Muscle layer of colon (tissue), 2 donors: ENCODE data around the gene CASKIN2.

Experiments used
- H3K27ac ChIP-seq: one replicate; pipeline ENCODE4 v1.7.0; 2013; ENCODE audit warnings: low read depth, mild to moderate bottlenecking, low read length, moderate library complexity
- H3K27me3 ChIP-seq, 2 donors: one replicate each; pipeline ENCODE4 v1.7.0; 2013; ENCODE audit warnings: low read length in 2 of 2, mild to moderate bottlenecking in 2 of 2; ENCODE audit not compliant: insufficient read depth in 2 of 2, control insufficient read depth in 1 of 2
- H3K36me3 ChIP-seq: one replicate; pipeline ENCODE4 v1.7.0; 2013; ENCODE audit warnings: mild to moderate bottlenecking, low read length; ENCODE audit not compliant: insufficient read depth
- H3K4me1 ChIP-seq: one replicate; pipeline ENCODE4 v1.7.0; 2013; ENCODE audit warnings: mild to moderate bottlenecking, low read length; ENCODE audit not compliant: insufficient read depth
- H3K4me3 ChIP-seq, 2 donors: one replicate each; pipeline ENCODE4 v1.7.0; 2013; ENCODE audit warnings: low read length in 2 of 2, low read depth in 1 of 2, mild to moderate bottlenecking in 1 of 2, moderate library complexity in 1 of 2
- H3K9ac ChIP-seq: one replicate; pipeline ENCODE4 v1.7.0; 2013; ENCODE audit warnings: low read length
- H3K9me3 ChIP-seq: one replicate; pipeline ENCODE4 v1.7.0; 2013; ENCODE audit warnings: mild to moderate bottlenecking, low read length
- donor health status: abdominal sarcoma.
- donor health status: Adenocarcinoma of cecum.

The CASKIN2 gene

GRCh38 chr17:75454193-75454592, 61.1 kb downstream of the CASKIN2 start:
- H3K27ac ChIP-seq, result no peak overlapping the region

GRCh38 chr17:75450270-75450669, 65.1 kb downstream of the CASKIN2 start:
- H3K9ac ChIP-seq, result no peak overlapping the region

More at GRCh38 chr17:75454193-75454592, 61.1 kb downstream of the CASKIN2 start:
- no peak overlapping the region for H3K4me3 ChIP-seq
- peaks cover 17% of the 10 kb centered on the region for H3K4me1 ChIP-seq
- H3K27me3 ChIP-seq, result no peaks in the 10 kb centered on the region
- H3K36me3 ChIP-seq, result no peaks in the 10 kb centered on the region
- H3K9me3 ChIP-seq, result no peaks in the 10 kb centered on the region
- H3K9ac ChIP-seq, result no peak overlapping the region

More at GRCh38 chr17:75450270-75450669, 65.1 kb downstream of the CASKIN2 start:
- Histone ChIP-seq H3K36me3 (no peaks in the 10 kb centered on the region), H3K9me3 (no peaks in the 10 kb centered on the region), H3K27me3 (no peaks in the 10 kb centered on the region), H3K4me1 (no peaks in the 10 kb centered on the region), H3K27ac (no peak overlapping the region), H3K4me3 (no peak overlapping the region)
